ENCODE data around the gene GJB3.

The GJB3 gene

GRCh38 chr1:34825455-34826091 lies 44.6 kb downstream of the GJB3 start:
- no peak for DNase-seq (ENCODE audit: low read depth)

DNA sequence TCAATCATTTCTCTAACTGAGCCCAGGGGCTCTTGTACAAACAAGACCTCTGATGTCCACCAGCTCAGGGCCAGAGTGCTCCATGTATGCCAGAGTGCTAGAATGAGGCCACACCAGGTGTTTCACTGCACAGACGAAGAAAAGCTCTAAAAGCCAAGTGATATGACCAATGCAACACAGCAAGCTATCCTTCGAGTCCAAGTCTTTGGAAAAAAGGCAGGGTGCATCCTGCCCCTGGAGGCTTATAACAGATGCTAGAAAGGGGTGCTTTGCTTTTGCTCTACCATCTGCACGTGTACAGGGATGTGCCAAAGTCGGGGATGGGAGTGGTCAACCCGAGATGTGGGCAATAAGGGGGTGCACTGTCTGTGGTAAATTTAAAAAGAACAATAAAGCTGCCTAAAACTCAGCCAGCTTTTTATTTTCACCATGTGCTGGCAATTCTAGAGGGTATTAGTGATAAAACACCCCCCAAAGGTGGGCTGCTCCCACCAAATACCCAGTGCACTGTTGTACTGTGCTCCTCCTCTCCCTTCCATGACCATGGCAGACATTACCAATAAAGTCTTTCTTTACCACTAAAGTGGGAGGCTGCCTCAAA lies 46.4 kb downstream of the GJB3 start:
- DNase-seq (ENCODE audit: low read depth): no peak

- DNase-seq (ENCODE audit: low read depth): no peak
Measured at GRCh38 chr1:34828611-34829010, 47.6 kb downstream of the GJB3 start.

DNA sequence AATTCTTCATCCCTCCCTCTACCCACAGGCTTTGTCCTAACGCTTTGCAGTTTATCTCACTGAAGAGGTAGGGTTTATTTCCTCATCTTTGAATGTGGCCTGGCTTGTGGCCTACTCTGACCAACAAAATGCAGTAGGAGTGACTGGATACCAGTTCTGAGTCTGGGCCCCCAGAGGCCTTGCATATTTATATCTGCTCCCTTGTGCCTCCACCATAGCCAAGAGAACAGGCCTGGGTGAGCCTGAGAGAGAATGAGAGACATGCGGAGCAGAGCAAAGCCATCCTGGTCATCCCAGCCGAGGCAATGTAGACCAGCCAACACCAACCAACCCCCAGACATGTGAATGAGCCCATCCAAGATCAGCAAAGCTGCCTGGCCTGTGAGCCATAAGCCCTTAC lies 48.2 kb downstream of the GJB3 start:
- DNase-seq (ENCODE audit: low read depth): no peak

DNA sequence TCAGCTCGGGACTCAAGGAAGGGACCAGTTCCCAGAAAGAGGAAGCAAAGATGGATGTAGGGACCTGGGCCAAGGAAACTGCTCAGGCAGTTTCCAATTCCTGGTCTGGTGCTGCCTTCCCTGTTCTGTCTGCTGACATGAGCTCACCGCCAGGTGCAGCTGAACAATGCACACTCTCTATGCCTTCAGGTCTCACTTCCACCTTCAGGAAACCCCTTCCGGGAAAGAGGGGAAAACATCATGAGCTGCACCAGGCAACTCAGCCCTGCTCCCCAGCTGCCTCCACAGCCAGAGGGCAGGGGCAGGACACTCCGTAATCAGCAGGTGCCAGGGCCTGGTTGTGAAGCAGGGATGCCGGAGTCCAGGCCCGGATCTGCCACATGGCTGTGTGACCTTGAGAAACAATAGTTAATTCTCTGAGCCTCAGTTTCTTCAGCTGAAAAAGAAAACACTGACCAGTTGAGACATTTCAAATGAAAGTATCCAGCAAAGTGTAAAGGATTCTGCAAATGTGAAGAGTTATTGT lies 50.8 kb downstream of the GJB3 start:
- no peak for DNase-seq (ENCODE audit: low read depth)

DNA sequence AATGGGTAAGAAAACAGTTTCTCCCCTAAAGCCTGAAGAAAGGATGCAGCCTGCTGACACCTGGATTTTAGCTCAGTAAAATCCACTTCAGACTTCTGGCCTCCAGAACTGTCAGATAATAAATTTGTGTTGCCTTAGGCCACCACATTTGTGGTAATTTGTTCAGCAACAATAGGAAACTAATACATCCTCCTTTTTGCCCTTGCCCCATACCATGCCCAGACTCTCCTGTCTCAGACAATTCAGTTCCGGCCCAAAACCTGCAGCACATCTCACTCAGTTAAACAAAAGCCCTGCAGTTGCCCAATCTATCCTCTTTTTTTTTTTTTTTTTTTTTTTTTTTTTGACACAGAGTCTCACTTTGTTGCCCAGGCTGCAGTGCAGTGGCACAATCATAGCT lies 52.7 kb downstream of the GJB3 start:
- no peak for DNase-seq (ENCODE audit: low read depth)
